GM23338 (cell line): ENCODE measurements around the gene DCAKD. TPM values are rescaled to one million over a fixed set of nuclear protein-coding genes. Genes with fewer than 3 reads are reported as not detected.

Experiments
- ATAC-seq: fragments of 200-7000 bp; cut with Tn5 transposase; 3 replicates; pipeline ENCODE4 v1.9.1; 2020
- DNase-seq: peaks from one replicate; pipeline ENCODE4 v3.0.0-alpha.2; 2015; ENCODE audit warnings: low spot score
- H2AFZ ChIP-seq: fragments of 200-600 bp; sonication (generic); 2 replicates; pipeline ENCODE4 v1.8.0; 2016; ENCODE audit warnings: antibody characterized with exemption, mild to moderate bottlenecking, moderate library complexity
- H3F3A ChIP-seq: fragments of 200-600 bp; sonication (generic); replicated peaks from 2 replicates; pipeline ENCODE4 v1.8.0; 2017; ENCODE audit warnings: antibody characterized with exemption, mixed run types, low read depth
- H3K27ac ChIP-seq: fragments of 200-600 bp; sonication (generic); 2 replicates; pipeline ENCODE4 v1.6.1; 2016; ENCODE audit warnings: low read depth
- H3K27me3 ChIP-seq: fragments of 200-600 bp; sonication (generic); 2 replicates; pipeline ENCODE4 v1.8.0; 2016; ENCODE audit warnings: mild to moderate bottlenecking, mixed run types, moderate library complexity; ENCODE audit not compliant: insufficient read depth
- H3K36me3 ChIP-seq: fragments of 200-600 bp; sonication (generic); 2 replicates; pipeline ENCODE4 v1.8.0; 2016; ENCODE audit warnings: mild to moderate bottlenecking; ENCODE audit not compliant: insufficient read depth
- H3K4me1 ChIP-seq: fragments of 200-600 bp; sonication (generic); 2 replicates; pipeline ENCODE4 v1.8.0; 2016; ENCODE audit warnings: mild to moderate bottlenecking, moderate library complexity; ENCODE audit not compliant: insufficient read depth
- H3K4me2 ChIP-seq: fragments of 200-600 bp; sonication (generic); 2 replicates; pipeline ENCODE4 v1.7.1; 2017; ENCODE audit warnings: mixed run types
- H3K4me3 ChIP-seq: fragments of 200-600 bp; sonication (generic); 2 replicates; pipeline ENCODE4 v1.6.1; 2016; ENCODE audit warnings: mixed run types
- H3K79me2 ChIP-seq: fragments of 200-600 bp; sonication (generic); replicated peaks from 2 replicates; pipeline ENCODE4 v1.8.0; 2017; ENCODE audit warnings: mild to moderate bottlenecking; ENCODE audit not compliant: insufficient read depth
- H3K9me2 ChIP-seq: fragments of 200-600 bp; sonication (generic); 2 replicates; pipeline ENCODE4 v1.8.0; 2017; ENCODE audit not compliant: insufficient read depth
- H4K20me1 ChIP-seq: fragments of 200-600 bp; sonication (generic); replicated peaks from 2 replicates; pipeline ENCODE4 v1.8.0; 2017; ENCODE audit warnings: mild to moderate bottlenecking; ENCODE audit not compliant: insufficient read depth
- H3K27ac Mint-ChIP-seq: 2 replicates; pipeline ENCODE4 v1.8.0; 2020; ENCODE audit warnings: inconsistent platforms, mild to moderate bottlenecking, moderate library complexity, mixed read lengths
- H3K27me3 Mint-ChIP-seq: 3 replicates; pipeline ENCODE4 v1.8.0; 2022; ENCODE audit warnings: low read depth, mild to moderate bottlenecking, moderate library complexity, mixed read lengths, inconsistent platforms; ENCODE audit not compliant: insufficient read depth, poor library complexity
- H3K36me3 Mint-ChIP-seq: 3 replicates; pipeline ENCODE4 v1.8.0; 2021; ENCODE audit warnings: low read depth, mild to moderate bottlenecking, inconsistent platforms, moderate library complexity, mixed read lengths
- H3K4me1 Mint-ChIP-seq: 3 replicates; pipeline ENCODE4 v1.8.0; 2020; ENCODE audit warnings: mild to moderate bottlenecking, inconsistent platforms, mixed read lengths
- H3K4me3 Mint-ChIP-seq: 3 replicates; pipeline ENCODE4 v1.8.0; 2021; ENCODE audit warnings: moderate library complexity, mild to moderate bottlenecking, inconsistent platforms, mixed read lengths
- H3K9me3 Mint-ChIP-seq: 3 replicates; pipeline ENCODE4 v1.8.0; 2020; ENCODE audit warnings: moderate library complexity, mild to moderate bottlenecking, inconsistent platforms, mixed read lengths
- CREB1 ChIP-seq: fragments of 250-450 bp; sonication (Bioruptor Pico); IDR thresholded peaks from 2 replicates; pipeline ENCODE4 v1.5.0; 2020; ENCODE audit warnings: low read depth, mild to moderate bottlenecking, moderate library complexity
- CTCF ChIP-seq, 2 experiments: fragments of 200-600 bp in 1 of 2; sonication (generic) in 1 of 2; conservative IDR thresholded peaks; 2 replicates each; pipeline versions ENCODE4 v1.5.1 to v1.6.1; 2016 to 2017; ENCODE audit warnings: antibody characterized with exemption in 2 of 2, low read depth in 2 of 2, mild to moderate bottlenecking in 2 of 2, moderate library complexity in 1 of 2
- ETS1 ChIP-seq: IDR thresholded peaks from 2 replicates; pipeline ENCODE4 v1.6.1; 2016; ENCODE audit warnings: antibody characterized with exemption
- EZH2 ChIP-seq: fragments of 200-600 bp; sonication (generic); IDR thresholded peaks from one replicate; pipeline ENCODE4 v1.8.0; 2017; ENCODE audit warnings: antibody characterized with exemption, mild to moderate bottlenecking, low read depth; ENCODE audit not compliant: unreplicated experiment
- EZH2phosphoT487 ChIP-seq: fragments of 200-600 bp; sonication (generic); IDR thresholded peaks from one replicate; pipeline ENCODE4 v1.8.1; 2018; ENCODE audit warnings: antibody characterized with exemption; ENCODE audit not compliant: unreplicated experiment
- JUNB ChIP-seq: IDR thresholded peaks from one replicate; pipeline ENCODE4 v1.6.1; 2016; ENCODE audit warnings: antibody characterized with exemption; ENCODE audit not compliant: unreplicated experiment
- NANOG ChIP-seq: IDR thresholded peaks from 2 replicates; pipeline ENCODE4 v1.6.1; 2016; ENCODE audit warnings: antibody characterized with exemption, borderline replicate concordance
- POLR2AphosphoS5 ChIP-seq: IDR thresholded peaks from 2 replicates; pipeline ENCODE4 v1.6.1; 2016; ENCODE audit warnings: antibody characterized with exemption, low read depth
- REST ChIP-seq: IDR thresholded peaks from one replicate; pipeline ENCODE4 v1.6.1; 2018; ENCODE audit warnings: antibody characterized with exemption; ENCODE audit not compliant: unreplicated experiment
- STAT1 ChIP-seq: IDR thresholded peaks from one replicate; pipeline ENCODE4 v1.6.1; 2016; ENCODE audit warnings: antibody characterized with exemption; ENCODE audit not compliant: unreplicated experiment
- ZNF114 ChIP-seq: fragments of 250-450 bp; sonication (Bioruptor Pico); IDR thresholded peaks from 2 replicates; pipeline ENCODE4 v1.5.0; 2020; ENCODE audit warnings: mild to moderate bottlenecking, moderate library complexity
- ZNF331 ChIP-seq: fragments of 250-450 bp; sonication (Bioruptor Pico); IDR thresholded peaks from 2 replicates; pipeline ENCODE4 v1.5.0; 2020; ENCODE audit warnings: low read depth, mild to moderate bottlenecking, moderate library complexity
- ZNF462 ChIP-seq: fragments of 250-450 bp; sonication (Bioruptor Pico); IDR thresholded peaks from 2 replicates; pipeline ENCODE4 v1.5.0; 2020; ENCODE audit warnings: mild to moderate bottlenecking, moderate library complexity
- polyA plus RNA-seq: library from polyadenylated mRNA; unstranded; fragments of >200 nt; fragmentation: Nextera tagmentation; extraction: Ambion mirVana; gene quantifications from 2 replicates; pipeline ENCODE4 v1.2.1, GENCODE V29; 2016
- total RNA-seq: library from RNA; depleted of rRNA; stranded (reverse); fragments of >200 nt; shearing (Covaris generic); gene quantifications from 2 replicates; pipeline ENCODE4 v1.2.3, GENCODE V29; 2014

Gene DCAKD
- total and polyA plus RNA-seq, 2 experiments from 2014 or later: 23.7 to 57.2 TPM

GRCh38 chr17:45005700-45006099, 45.7 kb downstream of the DCAKD start:
- H3K4me1 Mint-ChIP-seq: peaks cover 35% of the 10 kb centered on the region
- Histone ChIP-seq H3K36me3 (no peaks in the 10 kb centered on the region), H3K27me3 (no peaks in the 10 kb centered on the region), H3K4me2 (no peak overlapping the region), H4K20me1 (no peaks in the 10 kb centered on the region), H3K9me2 (no peaks in the 10 kb centered on the region), H2AFZ (peak overlapping the region; percentile 32; the same call in 1 of the 2 replicates), H3K4me1 (peaks cover 25% of the 10 kb centered on the region), H3F3A (0 out of 2 replicates have a peak, but pooled peaks cover 6% of the 10 kb centered on the region), H3K4me3 (no peak overlapping the region), H3K79me2 (no peaks in the 10 kb centered on the region), H3K27ac (no peak overlapping the region)
- H3K9me3 Mint-ChIP-seq: no peaks in the 10 kb centered on the region
- peaks cover 26% of the 10 kb centered on the region for H3K27me3 Mint-ChIP-seq
- ATAC-seq (no peak), DNase-seq (no peak)
- no peak overlapping the region for H3K4me3 Mint-ChIP-seq
- TF ChIP-seq ETS1 (no peak), NANOG (no peak), EZH2 (no peak), EZH2phosphoT487 (no peak), POLR2AphosphoS5 (no peak), ZNF331 (no peak), ZNF462 (CRISPR knock-in tag) (no peak), CREB1 (no peak), ZNF114 (CRISPR knock-in tag) (no peak), CTCF (conservative IDR thresholded peaks at IDR 0.05; ENCODE audit: low read depth in 2 of 2) (no peak), JUNB (no peak), STAT1 (no peak), REST (no peak)
- H3K36me3 Mint-ChIP-seq: no peaks in the 10 kb centered on the region
- no peak overlapping the region for H3K27ac Mint-ChIP-seq
